IPS-20b (cell line): ENCODE results near the gene STT3B.

Experiments
- H3K27ac ChIP-seq: one replicate; pipeline ENCODE4 v1.5.1; 2013; ENCODE audit warnings: low read length
- H3K27me3 ChIP-seq: 2 replicates; pipeline ENCODE4 v1.6.1; 2013; ENCODE audit warnings: mild to moderate bottlenecking, low read length, inconsistent platforms; ENCODE audit not compliant: insufficient read depth
- H3K36me3 ChIP-seq: 2 replicates; pipeline ENCODE4 v1.6.1; 2013; ENCODE audit warnings: low read depth, mild to moderate bottlenecking, inconsistent platforms, low read length, moderate library complexity; ENCODE audit not compliant: insufficient read depth
- H3K4me1 ChIP-seq: 2 replicates; pipeline ENCODE4 v1.6.1; 2013; ENCODE audit warnings: mild to moderate bottlenecking, control low read depth, inconsistent platforms, low read length, moderate library complexity; ENCODE audit not compliant: insufficient read depth
- H3K4me3 ChIP-seq: 2 replicates; pipeline ENCODE4 v1.5.1; 2013; ENCODE audit warnings: mild to moderate bottlenecking, low read length, inconsistent platforms
- H3K9ac ChIP-seq: 2 replicates; pipeline ENCODE4 v1.6.1; 2013; ENCODE audit warnings: low read depth, mild to moderate bottlenecking, inconsistent platforms, low read length, moderate library complexity
- H3K9me3 ChIP-seq: 2 replicates; pipeline ENCODE4 v1.6.1; 2013; ENCODE audit warnings: mild to moderate bottlenecking, low read depth, low read length, inconsistent platforms; ENCODE audit not compliant: insufficient read depth

Gene STT3B

DNA sequence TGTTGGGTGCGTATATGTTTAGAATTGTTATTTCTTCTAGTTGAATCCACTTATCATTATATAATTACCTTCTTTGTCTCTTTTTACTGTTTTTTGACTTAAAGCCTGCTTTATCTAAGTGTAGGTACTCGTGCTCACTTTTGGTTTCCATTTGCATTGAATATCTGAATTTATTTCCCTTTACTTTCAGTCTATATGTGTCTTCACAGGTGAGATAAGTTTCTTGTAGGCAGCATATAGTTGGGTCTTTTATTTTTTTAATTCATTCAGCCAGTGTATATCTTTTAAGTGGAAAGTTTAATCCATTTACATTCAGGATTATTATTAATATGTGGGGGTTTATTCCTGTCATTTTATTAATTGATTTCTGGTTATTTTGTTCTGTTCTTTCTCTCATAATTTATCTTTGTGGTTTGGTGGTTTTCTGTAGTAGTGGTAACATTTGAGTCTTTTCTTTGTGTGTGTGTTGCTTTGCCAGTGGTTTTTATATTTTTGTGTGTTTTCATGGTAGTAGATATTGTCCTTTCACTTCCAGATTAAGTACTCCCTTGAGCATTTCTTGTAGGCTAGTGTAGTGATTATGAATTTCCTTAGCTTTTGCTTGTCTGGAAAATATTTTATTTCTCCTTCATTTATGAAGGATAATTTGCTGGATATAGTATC is 27.3 kb downstream of the STT3B start:
- Histone ChIP-seq H3K27me3 (no peaks in the 10 kb centered on the region), H3K27ac (no peak overlapping the region), H3K4me1 (peaks cover 5% of the 10 kb centered on the region; the same call in 1 of the 2 replicates), H3K36me3 (no peaks in the 10 kb centered on the region), H3K4me3 (no peak overlapping the region), H3K9me3 (no peaks in the 10 kb centered on the region), H3K9ac (no peak overlapping the region)

DNA sequence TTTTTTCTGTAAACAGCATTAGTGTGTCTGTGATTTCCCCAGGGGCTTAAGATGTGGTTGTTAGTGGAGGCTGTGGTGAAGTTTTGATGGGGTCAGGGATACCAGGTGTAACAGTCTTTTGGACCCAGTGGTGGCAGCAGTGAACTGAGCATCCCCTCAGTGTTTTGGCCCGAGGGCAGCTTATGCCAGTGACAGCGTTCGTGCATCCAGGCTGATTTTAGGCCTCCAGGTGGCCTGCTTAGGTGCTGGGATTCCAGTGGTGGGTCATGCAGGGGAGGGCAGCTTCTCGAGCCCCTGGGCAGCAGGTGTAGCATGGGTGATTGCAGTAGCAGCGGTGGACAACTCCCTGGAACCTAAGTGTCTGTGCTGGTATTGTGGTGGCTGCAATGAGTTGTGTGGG is 29.2 kb downstream of the STT3B start:
- Histone ChIP-seq H3K27me3 (no peaks in the 10 kb centered on the region), H3K9me3 (no peaks in the 10 kb centered on the region), H3K27ac (no peak overlapping the region), H3K4me3 (no peak overlapping the region), H3K9ac (no peak overlapping the region), H3K36me3 (no peaks in the 10 kb centered on the region), H3K4me1 (peaks cover 5% of the 10 kb centered on the region; the same call in 1 of the 2 replicates)

DNA sequence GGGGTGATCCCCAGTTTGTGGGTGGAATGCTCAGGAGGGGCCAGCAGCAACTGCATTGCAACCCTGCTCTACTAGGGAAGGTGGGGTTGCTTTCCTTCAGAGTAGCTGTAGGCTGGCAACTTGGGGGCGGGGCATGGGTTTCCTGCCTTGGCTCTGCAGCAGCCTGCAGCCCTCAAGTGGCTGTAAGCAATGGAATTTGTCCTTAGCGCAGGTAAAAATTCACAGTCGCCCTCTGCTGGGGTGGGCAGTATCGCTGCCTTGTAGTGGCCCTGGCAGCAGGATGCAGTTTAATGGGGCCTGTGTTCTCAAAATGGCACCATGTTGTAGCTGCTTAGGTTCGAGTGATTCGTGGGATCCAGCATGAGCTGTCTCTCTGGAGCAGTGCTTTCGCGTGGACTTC is 29.8 kb downstream of the STT3B start:
- Histone ChIP-seq H3K9ac (no peak overlapping the region), H3K27ac (no peak overlapping the region), H3K4me3 (no peak overlapping the region), H3K36me3 (no peaks in the 10 kb centered on the region), H3K9me3 (no peaks in the 10 kb centered on the region), H3K4me1 (peaks cover 5% of the 10 kb centered on the region; the same call in 1 of the 2 replicates), H3K27me3 (no peaks in the 10 kb centered on the region)

DNA sequence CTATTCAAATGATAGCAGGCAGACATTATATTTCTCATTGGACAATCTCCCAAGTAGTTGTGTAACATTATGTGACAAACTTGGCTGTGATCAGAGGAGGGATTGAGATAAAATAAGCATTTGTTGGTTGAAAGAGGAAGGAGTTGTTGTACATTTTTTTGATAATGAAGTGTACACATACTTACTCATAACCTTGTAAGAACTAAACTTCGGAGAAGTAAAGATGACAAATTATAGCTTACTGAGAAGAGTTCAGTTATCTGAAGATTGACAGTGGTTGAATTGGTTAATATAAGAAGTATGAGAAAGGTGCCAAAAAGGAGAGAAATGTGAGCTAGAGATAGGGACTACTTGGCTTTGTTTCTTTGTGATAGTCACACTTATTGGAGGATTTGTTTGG is 32.6 kb downstream of the STT3B start:
- Histone ChIP-seq H3K27ac (no peak overlapping the region), H3K27me3 (no peaks in the 10 kb centered on the region), H3K9ac (no peak overlapping the region), H3K36me3 (no peaks in the 10 kb centered on the region), H3K9me3 (no peaks in the 10 kb centered on the region), H3K4me3 (no peak overlapping the region), H3K4me1 (peaks cover 13% of the 10 kb centered on the region; the same call in 1 of the 2 replicates)

DNA sequence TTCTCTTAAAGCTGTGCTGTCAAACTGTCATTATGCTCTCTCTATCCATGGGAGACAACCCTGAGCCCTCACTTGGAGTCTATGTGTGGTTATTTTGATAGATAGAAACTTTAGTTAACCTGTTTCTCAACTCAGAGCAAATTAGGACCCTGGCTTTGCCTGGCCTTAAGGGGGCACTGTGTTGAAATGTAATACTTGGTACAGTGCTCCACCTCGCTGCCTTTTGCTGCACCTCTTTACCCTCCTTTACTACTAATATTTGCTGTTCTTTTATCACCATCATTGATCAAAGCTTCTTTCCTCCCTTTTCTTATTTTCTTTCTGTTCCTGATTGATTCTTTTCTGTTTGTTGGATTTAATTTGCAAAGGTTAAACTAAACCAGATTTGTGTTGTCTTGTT is 34.3 kb downstream of the STT3B start:
- Histone ChIP-seq H3K4me1 (peaks cover 20% of the 10 kb centered on the region), H3K27ac (no peak overlapping the region), H3K36me3 (no peaks in the 10 kb centered on the region), H3K9ac (no peak overlapping the region), H3K4me3 (no peak overlapping the region), H3K9me3 (no peaks in the 10 kb centered on the region), H3K27me3 (no peaks in the 10 kb centered on the region)

DNA sequence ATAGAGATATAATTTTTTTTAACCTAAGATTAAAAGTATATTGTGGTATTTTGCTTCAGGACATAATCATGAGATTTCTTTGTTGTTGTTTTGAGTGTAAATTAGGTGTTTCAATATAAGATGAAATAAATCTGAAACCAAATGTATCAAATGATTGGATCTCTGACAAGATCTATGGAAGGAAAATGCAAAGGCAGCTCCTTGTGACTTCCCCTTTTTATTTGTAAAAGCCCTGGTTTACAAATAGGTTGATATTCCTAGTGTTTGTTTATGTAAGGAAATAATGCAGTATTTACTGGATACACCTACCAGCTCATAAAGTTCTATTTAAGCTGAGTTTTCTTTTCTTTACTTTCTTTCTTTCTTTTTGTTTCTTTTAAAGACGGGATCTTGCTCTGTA is 35.9 kb downstream of the STT3B start:
- H3K4me1 ChIP-seq = peaks cover 22% of the 10 kb centered on the region
- H3K27me3 ChIP-seq = no peaks in the 10 kb centered on the region
- H3K27ac ChIP-seq = no peak overlapping the region
- no peak overlapping the region for H3K4me3 ChIP-seq
- no peaks in the 10 kb centered on the region for H3K9me3 ChIP-seq
- no peaks in the 10 kb centered on the region for H3K36me3 ChIP-seq
- H3K9ac ChIP-seq = no peak overlapping the region

DNA sequence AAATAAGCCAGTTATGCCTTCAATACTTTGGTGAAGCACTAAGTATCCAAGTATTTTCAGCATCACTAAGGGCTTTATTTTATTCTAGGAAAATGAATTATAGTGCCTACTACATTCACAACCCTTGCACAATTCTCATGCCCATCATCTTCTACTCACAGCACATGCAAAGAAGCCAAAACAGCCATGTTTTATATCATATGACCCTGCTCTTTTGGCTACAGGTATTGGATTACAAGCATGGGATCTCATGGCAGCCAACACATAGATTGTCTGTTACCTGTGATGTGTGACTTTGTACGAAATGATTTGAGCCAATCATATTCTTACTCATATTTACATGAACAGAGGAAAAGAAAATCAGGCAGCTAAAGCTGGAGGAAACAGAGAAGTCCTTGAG is 38.6 kb downstream of the STT3B start:
- Histone ChIP-seq H3K9ac (no peak overlapping the region), H3K27ac (no peak overlapping the region), H3K4me1 (peaks cover 34% of the 10 kb centered on the region), H3K9me3 (no peaks in the 10 kb centered on the region), H3K27me3 (no peaks in the 10 kb centered on the region), H3K4me3 (no peak overlapping the region), H3K36me3 (no peaks in the 10 kb centered on the region)

DNA sequence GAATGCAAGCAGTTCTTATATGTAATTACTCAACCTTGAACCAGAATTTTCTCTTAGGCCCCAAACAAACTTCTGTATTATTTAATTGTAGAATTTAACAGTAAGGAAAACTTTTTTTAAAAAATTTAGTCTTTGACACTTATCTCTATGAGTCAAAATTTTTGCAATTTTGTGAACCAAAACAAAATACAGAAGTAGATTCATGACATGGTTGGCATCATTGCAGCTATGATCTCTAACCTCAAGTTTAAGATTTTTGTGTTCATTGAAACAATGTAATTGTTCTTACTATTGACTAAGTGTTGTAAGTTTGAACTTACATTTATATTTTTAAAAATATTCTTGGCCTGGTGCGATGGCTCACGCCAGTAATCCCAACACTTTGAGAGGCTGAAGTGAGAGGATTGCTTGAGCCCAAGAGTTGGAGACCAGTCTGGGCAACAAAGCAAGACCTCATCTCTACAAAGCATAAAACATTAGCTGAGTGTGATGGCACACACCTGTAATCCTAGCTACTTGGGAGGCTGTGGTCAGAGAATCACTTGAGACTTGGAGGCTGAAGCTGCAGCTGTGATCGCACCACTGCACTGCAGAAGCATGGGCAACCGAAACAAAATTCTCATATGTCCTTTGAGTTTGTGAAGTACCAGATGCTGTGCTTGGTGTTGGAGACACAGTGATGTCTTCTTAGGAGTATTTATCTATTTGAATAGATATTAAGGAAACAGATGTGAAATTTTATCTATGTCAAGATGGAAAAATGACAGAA is 39.7 kb downstream of the STT3B start:
- Histone ChIP-seq H3K4me1 (peaks cover 34% of the 10 kb centered on the region), H3K36me3 (no peaks in the 10 kb centered on the region), H3K4me3 (no peak overlapping the region), H3K27me3 (no peaks in the 10 kb centered on the region), H3K27ac (no peak overlapping the region), H3K9me3 (no peaks in the 10 kb centered on the region), H3K9ac (no peak overlapping the region)

DNA sequence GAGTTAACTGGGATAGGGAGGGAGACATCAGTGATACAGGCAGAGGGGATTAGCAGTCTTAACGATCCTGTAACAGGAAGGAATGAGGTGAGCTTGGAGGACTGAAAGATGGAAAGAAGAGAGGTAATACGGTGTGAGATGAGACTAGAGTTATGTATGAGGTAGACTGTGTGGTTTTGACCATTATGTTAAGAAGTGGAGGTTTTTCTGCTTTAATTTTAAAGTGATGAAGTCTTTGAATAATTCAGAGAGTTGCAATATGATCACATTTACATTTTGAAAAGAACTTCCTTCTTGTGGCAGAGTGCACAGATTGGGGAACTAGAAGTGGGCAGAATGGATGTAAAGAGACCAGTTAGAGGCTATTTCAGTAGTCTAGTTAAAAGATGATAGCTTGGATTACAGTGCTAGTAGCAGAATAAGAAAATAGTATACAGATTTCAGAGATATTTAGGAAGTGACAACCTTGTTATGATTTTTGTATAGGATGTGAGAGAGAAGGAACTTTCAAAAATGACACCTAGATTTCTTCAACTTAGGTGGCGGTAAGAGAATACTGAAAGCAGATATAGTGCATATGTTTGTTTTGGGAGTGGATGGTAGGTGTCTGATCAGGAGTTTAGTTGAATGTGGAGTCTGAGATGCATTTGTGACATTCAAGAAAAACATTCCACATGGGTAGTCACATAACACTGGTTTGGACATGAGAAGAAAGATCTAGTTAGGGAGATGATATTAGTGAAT is 40.5 kb downstream of the STT3B start:
- Histone ChIP-seq H3K27me3 (no peaks in the 10 kb centered on the region), H3K4me3 (no peak overlapping the region), H3K27ac (no peak overlapping the region), H3K9me3 (no peaks in the 10 kb centered on the region), H3K4me1 (peaks cover 35% of the 10 kb centered on the region), H3K9ac (no peak overlapping the region), H3K36me3 (peaks cover 3% of the 10 kb centered on the region; the same call in 1 of the 2 replicates)

DNA sequence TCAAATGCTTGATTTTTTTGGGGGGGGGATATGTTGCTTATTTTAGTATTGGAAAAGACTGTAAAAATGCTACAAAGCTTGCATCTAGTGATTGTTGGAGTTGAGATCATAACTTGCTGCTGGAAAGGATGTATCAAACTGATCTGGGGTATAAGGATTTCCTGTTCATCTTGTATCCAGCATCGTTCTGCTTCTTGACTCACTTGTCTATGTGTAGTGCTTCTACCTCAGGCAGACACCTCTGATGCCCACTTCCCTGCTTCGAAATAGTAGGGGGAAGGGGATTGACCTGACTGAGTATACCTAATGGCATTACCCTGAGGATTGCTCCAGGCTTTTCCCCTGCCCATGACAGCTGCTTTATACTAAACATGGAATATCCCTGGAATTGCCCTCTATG is 42.7 kb downstream of the STT3B start:
- peaks cover 31% of the 10 kb centered on the region for H3K4me1 ChIP-seq
- H3K9me3 ChIP-seq = no peaks in the 10 kb centered on the region
- no peak overlapping the region for H3K9ac ChIP-seq
- no peak overlapping the region for H3K27ac ChIP-seq
- H3K4me3 ChIP-seq = no peak overlapping the region
- H3K36me3 ChIP-seq = peaks cover 15% of the 10 kb centered on the region
- no peaks in the 10 kb centered on the region for H3K27me3 ChIP-seq

DNA sequence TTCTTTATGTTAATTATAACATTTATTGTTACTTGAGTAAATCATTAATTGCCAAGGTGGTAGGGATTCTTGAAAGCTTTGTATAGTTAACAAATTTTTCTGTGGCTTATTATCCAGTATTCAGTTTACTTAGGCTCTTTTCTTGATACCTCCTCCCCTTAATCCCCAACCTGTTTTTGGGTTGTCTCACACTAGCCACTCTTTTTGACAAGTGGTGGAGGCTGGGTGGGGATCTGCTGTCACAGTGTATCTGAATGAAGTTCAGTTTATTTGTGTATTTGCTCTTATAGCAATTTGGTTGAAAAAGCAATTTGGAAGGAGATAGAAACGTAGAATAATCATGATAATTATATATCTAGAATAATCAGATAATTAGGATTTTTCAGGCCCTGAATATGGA is 43.8 kb downstream of the STT3B start:
- peaks cover 24% of the 10 kb centered on the region for H3K36me3 ChIP-seq

More for the DNA sequence above, 43.8 kb downstream of the STT3B start:
- Histone ChIP-seq H3K4me1 (peaks cover 24% of the 10 kb centered on the region), H3K4me3 (no peak overlapping the region), H3K9me3 (no peaks in the 10 kb centered on the region), H3K27me3 (no peaks in the 10 kb centered on the region), H3K9ac (no peak overlapping the region), H3K27ac (no peak overlapping the region)
